HUDEP-2 (cell line): ENCODE measurements around the gene SLITRK6.
A peak's percentile ranks its signal among the peaks of the same experiment; 100 is the strongest.
"Not testable (repeated sequence)": the region's sequence is repeated elsewhere in the genome, so short reads cannot be mapped to it uniquely, and the experiment has no call there.

Experiments
- DNase-seq, 76 experiments: peaks; one replicate each; lab custom pipeline; 2025; ENCODE audit not compliant: unreplicated experiment in 76 of 76; lab: John Stamatoyannopoulos, UW

SLITRK6 gene

GRCh38 chr13:85799097-85799582, at the start of gene SLITRK6:
Gene SLITRK6, minus strand, starts transcription at chr13:85799419. Its CDS starts 2,911 bp downstream, at chr13:85796508.
- DNase-seq = peak in 1 of 76 experiments; percentile 20

GRCh38 chr13:85847012-85847411, 47.8 kb upstream of the SLITRK6 start:
- DNase-seq = no peak

GRCh38 chr13:85841427-85841826, 42.2 kb upstream of the SLITRK6 start:
- no peak for DNase-seq

- no peak for DNase-seq
These were observed 34.7 kb upstream of the SLITRK6 start for GRCh38 chr13:85833921-85834320.

- DNase-seq = peak in 1 of 76 experiments; percentile 5
These were observed 29.0 kb upstream of the SLITRK6 start for GRCh38 chr13:85828094-85828684.

GRCh38 chr13:85825454-85825853, 26.2 kb upstream of the SLITRK6 start:
- no peak for DNase-seq

GRCh38 chr13:85823832-85824231, 24.6 kb upstream of the SLITRK6 start:
- DNase-seq = no peak

- DNase-seq = no peak
These were observed 20.3 kb upstream of the SLITRK6 start for GRCh38 chr13:85819513-85819912.

GRCh38 chr13:85816413-85816812, 17.2 kb upstream of the SLITRK6 start:
- DNase-seq = no peak

GRCh38 chr13:85812282-85812681, 13.1 kb upstream of the SLITRK6 start:
- no peak for DNase-seq

- no peak for DNase-seq
These were observed 9.6 kb upstream of the SLITRK6 start for GRCh38 chr13:85808811-85809210.

GRCh38 chr13:85806553-85807175, 7.4 kb upstream of the SLITRK6 start:
- peak in 17 of 76 experiments; percentile 0 to 48 (median 9) for DNase-seq

GRCh38 chr13:85798556-85798955, 663 bp downstream of the SLITRK6 start:
- DNase-seq = no peak

- no peak for DNase-seq
These were observed 1.9 kb downstream of the SLITRK6 start for GRCh38 chr13:85797311-85797710.

- DNase-seq = no peak
These were observed 14.0 kb downstream of the SLITRK6 start for GRCh38 chr13:85785205-85785604.

GRCh38 chr13:85772367-85772766, 26.9 kb downstream of the SLITRK6 start:
- no peak for DNase-seq

GRCh38 chr13:85771856-85772255, 27.4 kb downstream of the SLITRK6 start:
- DNase-seq = no peak

GRCh38 chr13:85768946-85769345, 30.3 kb downstream of the SLITRK6 start:
- DNase-seq = no peak

GRCh38 chr13:85755123-85755522, 44.1 kb downstream of the SLITRK6 start:
- DNase-seq = no peak

GRCh38 chr13:85743201-85743770, 55.9 kb downstream of the SLITRK6 start:
- DNase-seq = not testable (repeated sequence)
